ENCODE results near the gene TACR2.

GRCh38 chr10:69464401-69464800 is 47.7 kb upstream of the TACR2 start:
- TF ChIP-seq CTCF (conservative IDR thresholded peaks at IDR 0.05): no peak
- no peak for TF ChIP-seq ZFX (IDR thresholded peaks at IDR 0.05)

Measured in C4-2B (cell line).